KMS-11 (cell line): ENCODE measurements around the gene ARHGEF28.

Experiments
- H2AFZ ChIP-seq: fragments of 200-600 bp; sonication (generic); 2 replicates; pipeline ENCODE4 v1.6.1; 2016; ENCODE audit warnings: antibody characterized with exemption, mixed run types, low read depth
- H3K27ac ChIP-seq: fragments of 200-600 bp; sonication (generic); 2 replicates; pipeline ENCODE4 v1.6.1; 2016; ENCODE audit warnings: mild to moderate bottlenecking, mixed run types
- H3K27me3 ChIP-seq: fragments of 200-600 bp; sonication (generic); 2 replicates; pipeline ENCODE4 v1.6.1; 2017; ENCODE audit warnings: mild to moderate bottlenecking, low read depth, mixed run types, moderate library complexity; ENCODE audit not compliant: insufficient read depth
- H3K36me3 ChIP-seq: fragments of 200-600 bp; sonication (generic); 2 replicates; pipeline ENCODE4 v1.6.1; 2017; ENCODE audit warnings: mild to moderate bottlenecking, mixed run types; ENCODE audit not compliant: insufficient read depth
- H3K4me1 ChIP-seq: fragments of 200-600 bp; sonication (generic); 2 replicates; pipeline ENCODE4 v1.6.1; 2016; ENCODE audit warnings: mild to moderate bottlenecking, low read depth, mixed run types; ENCODE audit not compliant: poor library complexity, severe bottlenecking
- H3K4me2 ChIP-seq: fragments of 200-600 bp; sonication (generic); 2 replicates; pipeline ENCODE4 v1.7.0; 2016; ENCODE audit warnings: mild to moderate bottlenecking, mixed run types
- H3K4me3 ChIP-seq: fragments of 200-600 bp; sonication (generic); IDR thresholded peaks from 2 replicates; pipeline ENCODE4 v1.6.1; 2017; ENCODE audit warnings: low read depth, low read length, mixed read lengths; ENCODE audit not compliant: insufficient read depth
- H3K79me2 ChIP-seq: fragments of 200-600 bp; sonication (generic); 2 replicates; pipeline ENCODE4 v1.6.1; 2016; ENCODE audit warnings: low read depth, mixed run types; ENCODE audit not compliant: insufficient read depth
- H3K9ac ChIP-seq: fragments of 200-600 bp; sonication (generic); 2 replicates; pipeline ENCODE4 v1.6.1; 2016; ENCODE audit warnings: mild to moderate bottlenecking, mixed run types
- H4K20me1 ChIP-seq: fragments of 200-600 bp; sonication (generic); 2 replicates; pipeline ENCODE4 v1.6.1; 2016; ENCODE audit warnings: mild to moderate bottlenecking, mixed run types; ENCODE audit not compliant: insufficient read depth
- TF ChIP-seq, protein P1 (sequence below): fragments of 200-600 bp; sonication (generic); conservative IDR thresholded peaks from 2 replicates; pipeline ENCODE4 v1.6.1; 2017; ENCODE audit warnings: low read depth, mild to moderate bottlenecking, antibody characterized with exemption, low read length, moderate library complexity, mixed read lengths

The ARHGEF28 gene

DNA sequence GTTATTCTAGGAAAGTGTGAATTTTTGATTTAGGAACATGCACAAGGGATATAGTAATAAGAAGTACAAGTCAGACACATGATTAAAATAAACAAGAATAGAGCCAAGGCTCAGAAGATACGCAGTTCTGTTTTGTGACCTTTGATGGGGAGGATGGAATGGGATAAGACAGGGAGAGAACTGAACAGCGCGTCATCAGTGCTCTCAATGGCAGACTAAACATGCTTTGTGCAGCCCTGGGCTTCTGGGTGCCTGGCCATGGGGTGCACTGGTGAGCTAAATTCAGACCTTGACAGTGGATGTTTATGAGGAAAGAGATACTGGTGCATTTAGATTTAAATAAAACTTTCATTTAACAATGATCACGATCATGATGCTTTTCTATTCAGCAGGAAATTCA, 309.7 kb downstream of the ARHGEF28 start:
- H3K4me2 ChIP-seq = no peak overlapping the region
- TF ChIP-seq, protein P1, sequence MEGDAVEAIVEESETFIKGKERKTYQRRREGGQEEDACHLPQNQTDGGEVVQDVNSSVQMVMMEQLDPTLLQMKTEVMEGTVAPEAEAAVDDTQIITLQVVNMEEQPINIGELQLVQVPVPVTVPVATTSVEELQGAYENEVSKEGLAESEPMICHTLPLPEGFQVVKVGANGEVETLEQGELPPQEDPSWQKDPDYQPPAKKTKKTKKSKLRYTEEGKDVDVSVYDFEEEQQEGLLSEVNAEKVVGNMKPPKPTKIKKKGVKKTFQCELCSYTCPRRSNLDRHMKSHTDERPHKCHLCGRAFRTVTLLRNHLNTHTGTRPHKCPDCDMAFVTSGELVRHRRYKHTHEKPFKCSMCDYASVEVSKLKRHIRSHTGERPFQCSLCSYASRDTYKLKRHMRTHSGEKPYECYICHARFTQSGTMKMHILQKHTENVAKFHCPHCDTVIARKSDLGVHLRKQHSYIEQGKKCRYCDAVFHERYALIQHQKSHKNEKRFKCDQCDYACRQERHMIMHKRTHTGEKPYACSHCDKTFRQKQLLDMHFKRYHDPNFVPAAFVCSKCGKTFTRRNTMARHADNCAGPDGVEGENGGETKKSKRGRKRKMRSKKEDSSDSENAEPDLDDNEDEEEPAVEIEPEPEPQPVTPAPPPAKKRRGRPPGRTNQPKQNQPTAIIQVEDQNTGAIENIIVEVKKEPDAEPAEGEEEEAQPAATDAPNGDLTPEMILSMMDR = no peak
- no peaks in the 10 kb centered on the region for H3K36me3 ChIP-seq

DNA sequence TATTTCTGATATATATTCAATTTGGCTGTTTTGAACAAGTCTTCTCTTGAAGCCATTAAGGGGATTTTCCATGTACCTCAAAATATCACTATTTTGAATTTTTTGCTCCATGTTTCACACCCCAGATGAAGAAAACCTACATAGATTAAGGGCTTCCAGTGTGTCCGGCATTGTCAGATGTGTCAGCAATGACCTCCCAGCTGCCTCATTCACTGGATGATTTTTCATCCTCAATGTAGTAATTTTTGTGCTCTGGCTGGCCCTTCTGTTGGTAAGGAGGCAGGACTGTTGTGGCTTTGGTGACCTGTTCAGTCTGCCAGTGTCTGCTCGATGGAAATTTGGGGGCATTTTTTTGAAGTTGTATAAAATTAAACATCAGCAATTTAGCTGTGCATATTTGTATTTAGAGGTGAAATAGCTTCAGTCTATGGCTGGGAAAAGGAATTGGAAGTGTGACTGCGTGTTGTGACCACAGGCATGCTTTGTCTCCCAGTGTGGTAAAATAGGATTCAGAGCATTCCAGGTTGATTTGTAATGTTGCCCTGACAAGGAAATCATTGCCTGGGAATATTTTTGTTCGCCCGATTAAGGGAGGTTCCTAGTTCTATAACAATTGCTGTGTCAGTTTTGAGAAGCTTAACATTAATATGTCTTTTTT, 312.4 kb downstream of the ARHGEF28 start:
- TF ChIP-seq, protein P1 = no peak
- no peaks in the 10 kb centered on the region for H4K20me1 ChIP-seq
- H3K27ac ChIP-seq = no peak overlapping the region
- H3K27me3 ChIP-seq = no peaks in the 10 kb centered on the region
- H3K9ac ChIP-seq = no peak overlapping the region
- H2AFZ ChIP-seq = no peak overlapping the region
- H3K79me2 ChIP-seq = no peaks in the 10 kb centered on the region
- H3K4me2 ChIP-seq = no peak overlapping the region
- no peaks in the 10 kb centered on the region for H3K4me1 ChIP-seq
- H3K4me3 ChIP-seq = no peak overlapping the region
- H3K36me3 ChIP-seq = no peaks in the 10 kb centered on the region

More for the DNA sequence above, 309.7 kb downstream of the ARHGEF28 start:
- no peaks in the 10 kb centered on the region for H3K79me2 ChIP-seq
- no peak overlapping the region for H3K27ac ChIP-seq
- H3K4me1 ChIP-seq = no peaks in the 10 kb centered on the region
- no peaks in the 10 kb centered on the region for H3K27me3 ChIP-seq
- H2AFZ ChIP-seq = no peak overlapping the region
- no peak overlapping the region for H3K4me3 ChIP-seq
- no peaks in the 10 kb centered on the region for H4K20me1 ChIP-seq
- H3K9ac ChIP-seq = no peak overlapping the region

DNA sequence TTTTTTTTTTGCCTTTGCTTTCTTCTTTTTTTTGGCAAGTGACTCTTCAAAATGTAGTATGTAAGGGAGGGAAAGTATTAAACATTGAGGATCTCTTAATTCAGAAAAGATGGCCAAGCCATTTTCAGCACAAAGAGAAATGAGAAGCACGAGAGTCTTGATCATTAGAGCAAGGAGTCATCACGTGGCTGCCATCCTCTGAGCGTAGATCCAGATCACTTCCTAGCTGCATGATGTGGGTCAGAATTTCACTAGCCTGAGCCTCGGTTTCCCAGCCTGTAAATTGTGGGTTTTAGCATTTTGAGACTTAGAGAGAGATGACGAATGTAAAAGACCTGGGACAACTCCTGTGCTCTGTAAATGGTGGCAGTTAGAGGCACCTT, 312.9 kb downstream of the ARHGEF28 start:
- H3K27ac ChIP-seq = no peak overlapping the region
- H3K4me1 ChIP-seq = no peaks in the 10 kb centered on the region
- H3K4me3 ChIP-seq = no peak overlapping the region
- no peak overlapping the region for H3K9ac ChIP-seq
- no peaks in the 10 kb centered on the region for H3K27me3 ChIP-seq
- TF ChIP-seq, protein P1 = no peak
- no peaks in the 10 kb centered on the region for H3K36me3 ChIP-seq
- no peaks in the 10 kb centered on the region for H4K20me1 ChIP-seq
- H3K4me2 ChIP-seq = no peak overlapping the region
- no peaks in the 10 kb centered on the region for H3K79me2 ChIP-seq
- H2AFZ ChIP-seq = no peak overlapping the region

DNA sequence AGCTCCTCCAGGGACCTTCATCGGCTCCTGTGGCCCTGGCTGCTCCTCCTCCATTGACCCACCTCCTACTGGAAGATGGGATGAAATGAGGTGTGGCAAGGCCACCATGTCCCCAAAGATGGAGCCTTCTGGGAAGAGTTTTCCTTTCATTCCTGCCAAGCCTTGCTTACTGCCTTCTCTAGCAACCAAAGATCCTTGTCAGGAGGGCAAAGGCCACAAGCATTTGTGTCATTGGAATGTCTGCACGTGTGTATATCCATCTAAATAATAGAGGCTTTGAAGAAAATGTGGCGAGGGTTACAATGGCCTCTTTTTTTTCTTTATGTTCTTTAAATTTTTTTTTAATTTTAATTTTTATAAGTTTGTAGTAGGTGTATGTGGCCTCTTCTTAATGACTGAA, 313.6 kb downstream of the ARHGEF28 start:
- Histone ChIP-seq H4K20me1 (no peaks in the 10 kb centered on the region), H3K27me3 (no peaks in the 10 kb centered on the region), H3K4me3 (no peak overlapping the region), H3K79me2 (no peaks in the 10 kb centered on the region), H3K27ac (no peak overlapping the region), H3K36me3 (no peaks in the 10 kb centered on the region), H3K4me2 (no peak overlapping the region), H3K4me1 (no peaks in the 10 kb centered on the region), H3K9ac (no peak overlapping the region), H2AFZ (no peak overlapping the region)
- TF ChIP-seq, protein P1 = no peak
